Stimulated activated naive CD8-positive, alpha-beta T cell treated with anti-CD3 and anti-CD28 coated beads, Interleukin-15, Interleukin-2, amounts not matched to agents 100 ng/mL and 50 ng/mL, for 24 hours (primary cell): ENCODE measurements around the gene CERKL.
"Not testable (repeated sequence)": the region's sequence is repeated elsewhere in the genome, so short reads cannot be mapped to it uniquely, and the experiment has no call there.

Source experiments
- H3K27ac Mint-ChIP-seq: one replicate; pipeline ENCODE4 v1.8.0; 2021; ENCODE audit warnings: mild to moderate bottlenecking, mixed read lengths
- H3K27me3 Mint-ChIP-seq: one replicate; pipeline ENCODE4 v1.8.0; 2021; ENCODE audit warnings: mixed read lengths
- H3K36me3 Mint-ChIP-seq: one replicate; pipeline ENCODE4 v1.8.0; 2021; ENCODE audit warnings: low read depth, mixed read lengths
- H3K4me1 Mint-ChIP-seq: one replicate; pipeline ENCODE4 v1.8.0; 2021; ENCODE audit warnings: low read depth, mixed read lengths
- H3K4me3 Mint-ChIP-seq: one replicate; pipeline ENCODE4 v1.8.0; 2021; ENCODE audit warnings: mild to moderate bottlenecking, mixed read lengths
- H3K9me3 Mint-ChIP-seq: one replicate; pipeline ENCODE4 v1.8.0; 2021; ENCODE audit warnings: mixed read lengths

The CERKL gene

GRCh38 chr2:181656450-181657291, at the start of gene CERKL:
Gene CERKL (minus strand): TSS chr2:181657105. CDS start chr2:181657006, 99 bp downstream.
- H3K4me3 Mint-ChIP-seq: peak within 1 kb of the TSS; percentile 70

GRCh38 chr2:181702519-181702918, 45.6 kb upstream of the CERKL start:
- H3K4me3 Mint-ChIP-seq, H3K9me3 Mint-ChIP-seq, H3K27ac Mint-ChIP-seq: not testable (repeated sequence)

More at GRCh38 chr2:181656450-181657291, at the start of gene CERKL:
- H3K4me1 Mint-ChIP-seq: peaks cover 6% of the 10 kb centered on the region
- H3K36me3 Mint-ChIP-seq: no peaks in the 10 kb centered on the region
- no peak within 1 kb of the TSS for H3K27ac Mint-ChIP-seq
- H3K9me3 Mint-ChIP-seq: no peaks in the 10 kb centered on the region
- peaks cover 56% of the 10 kb centered on the region for H3K27me3 Mint-ChIP-seq

GRCh38 chr2:181698223-181698622, 41.3 kb upstream of the CERKL start:
- no peak overlapping the region for H3K4me3 Mint-ChIP-seq
- H3K27me3 Mint-ChIP-seq: peaks cover 20% of the 10 kb centered on the region
- H3K36me3 Mint-ChIP-seq: no peaks in the 10 kb centered on the region
- no peak overlapping the region for H3K27ac Mint-ChIP-seq
- peaks cover 5% of the 10 kb centered on the region for H3K9me3 Mint-ChIP-seq
- H3K4me1 Mint-ChIP-seq: no peaks in the 10 kb centered on the region

More at GRCh38 chr2:181702519-181702918, 45.6 kb upstream of the CERKL start:
- H3K4me1 Mint-ChIP-seq, H3K36me3 Mint-ChIP-seq: not testable (repeated sequence)
- peaks cover 11% of the 10 kb centered on the region for H3K27me3 Mint-ChIP-seq

GRCh38 chr2:181697571-181697970, 40.7 kb upstream of the CERKL start:
- H3K27ac Mint-ChIP-seq: no peak overlapping the region
- H3K4me1 Mint-ChIP-seq: no peaks in the 10 kb centered on the region
- peaks cover 20% of the 10 kb centered on the region for H3K27me3 Mint-ChIP-seq
- H3K9me3 Mint-ChIP-seq: peaks cover 2% of the 10 kb centered on the region
- no peak overlapping the region for H3K4me3 Mint-ChIP-seq
- H3K36me3 Mint-ChIP-seq: no peaks in the 10 kb centered on the region

GRCh38 chr2:181697126-181697525, 40.2 kb upstream of the CERKL start:
- Mint-ChIP-seq H3K27me3 (peaks cover 23% of the 10 kb centered on the region), H3K27ac (no peak overlapping the region), H3K4me1 (no peaks in the 10 kb centered on the region), H3K4me3 (no peak overlapping the region), H3K36me3 (no peaks in the 10 kb centered on the region), H3K9me3 (no peaks in the 10 kb centered on the region)

GRCh38 chr2:181694271-181694670, 37.4 kb upstream of the CERKL start:
- Mint-ChIP-seq H3K9me3 (no peaks in the 10 kb centered on the region), H3K27ac (no peak overlapping the region), H3K27me3 (peaks cover 23% of the 10 kb centered on the region), H3K36me3 (no peaks in the 10 kb centered on the region), H3K4me1 (no peaks in the 10 kb centered on the region), H3K4me3 (no peak overlapping the region)

- H3K27ac Mint-ChIP-seq: no peak overlapping the region
- H3K9me3 Mint-ChIP-seq: no peaks in the 10 kb centered on the region
- H3K36me3 Mint-ChIP-seq: no peaks in the 10 kb centered on the region
- H3K27me3 Mint-ChIP-seq: peaks cover 38% of the 10 kb centered on the region
- no peak overlapping the region for H3K4me3 Mint-ChIP-seq
- no peaks in the 10 kb centered on the region for H3K4me1 Mint-ChIP-seq
Observed at GRCh38 chr2:181690860-181691259, 34.0 kb upstream of the CERKL start.

GRCh38 chr2:181686576-181687185, 29.8 kb upstream of the CERKL start:
- Mint-ChIP-seq H3K9me3 (no peaks in the 10 kb centered on the region), H3K4me1 (peaks cover 28% of the 10 kb centered on the region), H3K4me3 (no peak overlapping the region), H3K27ac (no peak overlapping the region), H3K27me3 (peaks cover 65% of the 10 kb centered on the region), H3K36me3 (no peaks in the 10 kb centered on the region)

GRCh38 chr2:181685150-181685688, 28.3 kb upstream of the CERKL start:
- H3K36me3 Mint-ChIP-seq: no peaks in the 10 kb centered on the region
- no peak overlapping the region for H3K4me3 Mint-ChIP-seq
- no peaks in the 10 kb centered on the region for H3K9me3 Mint-ChIP-seq
- H3K4me1 Mint-ChIP-seq: peaks cover 39% of the 10 kb centered on the region
- peaks cover 78% of the 10 kb centered on the region for H3K27me3 Mint-ChIP-seq
- no peak overlapping the region for H3K27ac Mint-ChIP-seq

- Mint-ChIP-seq H3K9me3 (no peaks in the 10 kb centered on the region), H3K36me3 (no peaks in the 10 kb centered on the region), H3K27me3 (peaks cover 84% of the 10 kb centered on the region), H3K4me3 (peak overlapping the region; percentile 0), H3K4me1 (peaks cover 41% of the 10 kb centered on the region), H3K27ac (no peak overlapping the region)
Observed at GRCh38 chr2:181684454-181685149, 27.7 kb upstream of the CERKL start.

- peaks cover 5% of the 10 kb centered on the region for H3K36me3 Mint-ChIP-seq
- H3K4me1 Mint-ChIP-seq: peaks cover 49% of the 10 kb centered on the region
- peaks cover 5% of the 10 kb centered on the region for H3K9me3 Mint-ChIP-seq
- peaks cover 86% of the 10 kb centered on the region for H3K27me3 Mint-ChIP-seq
- no peak overlapping the region for H3K27ac Mint-ChIP-seq
- peak overlapping the region; percentile 77 for H3K4me3 Mint-ChIP-seq
Observed at GRCh38 chr2:181683518-181684453, 26.9 kb upstream of the CERKL start.

GRCh38 chr2:181682795-181683517, 26.1 kb upstream of the CERKL start:
- peaks cover 8% of the 10 kb centered on the region for H3K36me3 Mint-ChIP-seq
- H3K4me1 Mint-ChIP-seq: peaks cover 53% of the 10 kb centered on the region
- peaks cover 91% of the 10 kb centered on the region for H3K27me3 Mint-ChIP-seq
- H3K27ac Mint-ChIP-seq: no peak overlapping the region
- H3K4me3 Mint-ChIP-seq: peak overlapping the region; percentile 77
- peaks cover 9% of the 10 kb centered on the region for H3K9me3 Mint-ChIP-seq

- H3K9me3 Mint-ChIP-seq: peaks cover 9% of the 10 kb centered on the region
- H3K27me3 Mint-ChIP-seq: peaks cover 88% of the 10 kb centered on the region
- H3K36me3 Mint-ChIP-seq: peaks cover 8% of the 10 kb centered on the region
- no peak overlapping the region for H3K27ac Mint-ChIP-seq
- peaks cover 57% of the 10 kb centered on the region for H3K4me1 Mint-ChIP-seq
- peak overlapping the region; percentile 77 for H3K4me3 Mint-ChIP-seq
Observed at GRCh38 chr2:181682026-181682789, 25.3 kb upstream of the CERKL start.
